GM18502 (cell line): Measurements from ENCODE around the gene ZNF316.

Experiments
- ATAC-seq: cut with Tn5 transposase; IDR thresholded peaks from one replicate; pipeline ENCODE4 v1.9.1; 2021; ENCODE audit warnings: mild to moderate bottlenecking; ENCODE audit not compliant: unreplicated experiment, poor library complexity

Gene ZNF316

GRCh38 chr7:6644728-6645127 lies 7.6 kb downstream of the ZNF316 start:
- no peak for ATAC-seq

DNA sequence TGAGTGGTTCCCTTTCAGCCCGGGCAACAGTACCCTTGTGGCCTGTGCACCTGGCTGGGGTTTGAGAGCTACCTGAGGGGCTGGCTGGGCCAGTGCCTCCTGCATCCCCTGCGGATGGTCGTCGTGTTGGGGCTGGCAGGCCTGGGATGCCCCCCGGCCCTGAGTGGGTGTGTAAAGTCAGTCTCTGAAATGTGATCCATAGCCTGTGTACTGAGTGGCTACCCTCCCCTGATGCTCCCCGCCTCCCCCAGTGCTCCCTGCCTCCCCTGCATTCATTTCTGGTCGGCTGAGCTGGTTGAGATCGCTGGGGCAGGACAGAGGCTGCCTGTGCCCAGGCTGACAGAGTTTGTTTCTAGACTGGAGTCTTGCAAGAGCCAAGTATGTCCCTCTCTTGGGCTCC lies 9.3 kb downstream of the ZNF316 start:
- no peak for ATAC-seq

DNA sequence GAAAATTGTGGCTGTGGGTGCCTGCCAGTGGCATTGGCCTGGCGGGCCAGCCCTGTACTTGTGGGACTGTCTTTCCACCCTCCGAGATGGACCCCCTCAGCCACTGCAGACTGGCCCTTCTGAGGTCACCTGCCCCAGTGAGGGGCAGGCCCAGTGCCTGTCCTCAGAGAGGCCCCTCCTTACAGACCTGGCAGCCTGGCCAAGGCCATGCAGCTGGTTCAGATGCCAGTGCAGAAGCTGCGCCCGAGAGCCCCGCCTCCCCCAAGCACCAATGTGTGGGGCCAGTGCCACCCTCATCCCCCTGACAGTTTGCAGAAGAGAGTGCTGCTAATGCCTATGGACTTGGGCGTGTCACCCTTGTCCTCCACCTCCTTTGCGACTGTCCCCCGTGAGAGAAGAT lies 10.0 kb downstream of the ZNF316 start:
- ATAC-seq = no peak

DNA sequence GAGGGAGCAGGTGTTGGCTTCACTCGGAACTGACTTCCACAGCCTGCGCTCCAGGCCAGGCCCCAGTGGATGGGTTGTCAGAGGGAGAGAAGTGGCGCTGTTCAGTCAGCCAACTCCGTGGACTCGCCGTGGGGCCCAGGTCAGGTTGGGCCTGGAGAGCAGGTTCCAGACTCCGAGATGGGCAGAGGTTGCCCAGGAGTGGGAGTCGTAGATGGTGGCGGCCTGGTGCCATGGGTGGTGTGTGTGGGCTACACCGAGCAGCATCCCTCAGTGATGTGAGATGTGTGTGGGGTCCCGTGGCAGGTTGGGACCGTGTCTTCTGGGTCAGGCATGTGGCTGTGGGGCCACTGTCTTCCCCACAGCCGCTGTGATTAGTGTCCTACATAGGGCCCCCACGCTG lies 10.4 kb downstream of the ZNF316 start:
- no peak for ATAC-seq

GRCh38 chr7:6648066-6648814 lies 11.1 kb downstream of the ZNF316 start:
- ATAC-seq = no peak

GRCh38 chr7:6648815-6649104 lies 11.6 kb downstream of the ZNF316 start:
- ATAC-seq = no peak

GRCh38 chr7:6649241-6649961 lies 12.3 kb downstream of the ZNF316 start:
- ATAC-seq = no peak

GRCh38 chr7:6650086-6650485 lies 13.0 kb downstream of the ZNF316 start:
- ATAC-seq = no peak

- no peak for ATAC-seq
Measured at GRCh38 chr7:6650521-6651011, 13.4 kb downstream of the ZNF316 start.

GRCh38 chr7:6651851-6652445 lies 14.8 kb downstream of the ZNF316 start:
- ATAC-seq = no peak

DNA sequence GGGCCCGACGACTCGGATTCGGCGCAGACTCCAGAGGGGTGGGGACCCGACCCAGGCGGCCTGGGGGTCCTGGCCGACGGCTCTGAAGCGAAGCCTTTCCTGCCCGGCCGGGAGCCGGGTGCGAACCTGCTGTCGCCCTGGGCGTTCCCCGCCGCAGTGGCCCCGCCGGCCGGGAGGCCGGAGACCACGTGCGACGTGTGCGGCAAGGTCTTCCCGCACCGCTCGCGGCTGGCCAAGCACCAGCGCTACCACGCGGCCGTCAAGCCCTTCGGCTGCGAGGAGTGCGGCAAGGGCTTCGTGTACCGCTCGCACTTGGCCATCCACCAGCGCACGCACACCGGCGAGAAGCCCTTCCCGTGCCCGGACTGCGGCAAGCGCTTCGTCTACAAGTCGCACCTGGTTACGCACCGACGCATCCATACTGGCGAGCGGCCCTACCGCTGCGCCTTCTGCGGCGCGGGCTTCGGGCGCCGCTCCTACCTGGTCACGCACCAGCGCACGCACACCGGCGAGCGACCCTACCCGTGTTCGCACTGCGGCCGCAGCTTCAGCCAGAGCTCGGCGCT lies 15.4 kb downstream of the ZNF316 start:
- ATAC-seq = no peak

DNA sequence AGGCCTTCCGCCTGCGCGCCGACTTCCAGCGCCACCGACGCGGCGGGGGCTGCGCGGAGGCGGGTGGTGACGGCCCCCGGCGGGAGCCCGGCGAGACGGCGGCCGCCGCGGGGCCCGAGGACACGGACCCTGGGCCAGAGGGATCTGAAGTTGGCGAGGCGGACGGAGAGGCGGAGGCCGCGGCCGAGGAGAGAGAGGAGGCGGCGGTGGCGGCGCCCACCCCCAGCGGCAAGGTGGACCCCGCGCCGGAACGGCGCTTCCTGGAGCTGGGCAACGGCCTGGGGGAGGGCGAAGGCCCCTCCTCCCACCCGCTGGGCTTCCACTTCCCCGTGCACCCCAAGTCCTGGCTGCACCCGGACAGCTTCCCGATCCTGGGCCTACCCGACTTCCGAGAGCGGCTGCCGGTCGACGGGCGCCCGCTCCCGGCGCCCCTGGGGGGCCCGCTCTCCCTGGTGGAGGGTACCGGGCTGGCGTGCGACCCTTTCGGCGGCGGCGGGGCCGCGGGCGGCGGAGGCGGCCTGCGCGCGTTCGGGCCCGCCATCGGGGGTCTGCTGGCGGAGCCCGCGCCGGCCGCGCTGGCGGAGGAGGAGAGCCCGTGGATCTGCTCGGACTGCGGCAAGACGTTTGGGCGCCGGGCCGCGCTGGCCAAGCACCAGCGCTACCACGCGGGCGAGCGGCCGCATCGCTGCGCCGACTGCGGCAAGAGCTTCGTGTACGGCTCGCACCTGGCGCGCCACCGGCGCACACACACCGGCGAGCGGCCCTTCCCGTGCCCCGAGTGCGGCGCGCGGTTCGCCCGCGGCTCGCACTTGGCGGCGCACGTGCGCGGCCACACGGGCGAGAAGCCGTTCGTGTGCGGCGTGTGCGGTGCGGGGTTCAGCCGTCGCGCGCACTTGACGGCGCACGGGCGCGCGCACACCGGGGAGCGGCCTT lies 16.2 kb downstream of the ZNF316 start:
- no peak for ATAC-seq

GRCh38 chr7:6654113-6654841 lies 17.2 kb downstream of the ZNF316 start:
- no peak for ATAC-seq

GRCh38 chr7:6654842-6655610 lies 17.9 kb downstream of the ZNF316 start:
- ATAC-seq = no peak

DNA sequence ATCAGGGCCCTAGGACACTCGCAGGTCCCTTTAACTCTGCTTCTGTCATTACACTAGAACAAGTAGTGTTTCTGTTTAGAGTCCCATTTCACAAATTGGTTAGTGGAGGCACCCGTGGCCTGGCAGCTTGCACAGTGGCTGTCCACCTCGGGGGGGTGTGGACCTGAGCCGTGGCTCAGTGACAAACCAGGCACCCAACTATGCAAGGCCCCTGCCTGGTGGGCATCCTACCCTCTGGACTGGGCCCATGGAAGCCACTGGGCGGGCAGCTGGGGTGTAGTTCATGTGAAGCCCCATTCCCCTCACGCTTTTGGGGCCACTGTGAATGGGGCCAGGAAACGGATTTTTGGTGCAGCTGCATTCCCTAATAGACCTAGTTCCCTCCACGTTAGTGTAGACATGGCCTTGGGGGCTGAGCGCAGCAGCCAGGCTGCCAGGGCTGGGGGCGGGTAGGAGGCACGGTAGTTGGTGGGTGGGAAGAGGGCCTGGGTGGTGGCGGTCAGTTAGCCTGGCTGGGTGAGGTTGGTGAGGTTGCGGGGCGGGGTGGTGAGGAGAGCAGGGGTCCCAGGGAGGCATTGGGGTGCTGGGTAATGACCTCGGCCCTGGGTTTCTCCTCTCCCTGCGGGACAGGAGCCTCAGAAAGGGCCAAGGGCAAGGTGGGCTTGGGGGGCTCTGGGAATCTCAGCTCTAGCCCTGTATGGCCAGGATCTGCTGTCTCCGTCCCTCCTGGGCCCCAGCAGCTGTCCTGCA lies 18.7 kb downstream of the ZNF316 start:
- ATAC-seq = no peak

- ATAC-seq = no peak
Measured at GRCh38 chr7:6656413-6656812, 19.3 kb downstream of the ZNF316 start.

- ATAC-seq = no peak
Measured at GRCh38 chr7:6658618-6659345, 21.7 kb downstream of the ZNF316 start.
